AG10803 (cell line): ENCODE measurements around the gene ZPR1.

Source experiments
- DNase-seq: peaks from one replicate; pipeline ENCODE4 v3.0.0; 2010; ENCODE audit warnings: low read depth
- H3K4me3 ChIP-seq: 2 replicates; pipeline ENCODE4 v1.5.1; 2011; ENCODE audit warnings: mild to moderate bottlenecking, low read length, control low read depth
- CTCF ChIP-seq: conservative IDR thresholded peaks from 2 replicates; pipeline ENCODE4 v1.5.1; 2011; ENCODE audit warnings: mild to moderate bottlenecking, low read length, control low read depth, inconsistent platforms

Gene ZPR1

GRCh38 chr11:116791002-116791812 lies 3.4 kb upstream of the ZPR1 start:
- H3K4me3 ChIP-seq, result no peak overlapping the region
- DNase-seq, result peak; percentile 59
- TF ChIP-seq CTCF, result peak; percentile 93

- DNase-seq, result no peak
- no peak overlapping the region for H3K4me3 ChIP-seq
- no peak for TF ChIP-seq CTCF
These were observed 2.6 kb upstream of the ZPR1 start for GRCh38 chr11:116790167-116791001.

GRCh38 chr11:116788975-116789374 lies 1.2 kb upstream of the ZPR1 start:
- no peak for DNase-seq
- no peak overlapping the region for H3K4me3 ChIP-seq
- no peak for TF ChIP-seq CTCF

- H3K4me3 ChIP-seq, result peak overlapping the region; percentile 87
- TF ChIP-seq CTCF, result no peak
- no peak for DNase-seq
These were observed 711 bp upstream of the ZPR1 start for GRCh38 chr11:116788534-116788933.

- DNase-seq, result no peak
- H3K4me3 ChIP-seq, result peak overlapping the region; percentile 87
- no peak for TF ChIP-seq CTCF
These were observed 412 bp downstream of the ZPR1 start for GRCh38 chr11:116787436-116787785.

- DNase-seq, result no peak
- peak overlapping the region; percentile 87 for H3K4me3 ChIP-seq
- no peak for TF ChIP-seq CTCF
These were observed 857 bp downstream of the ZPR1 start for GRCh38 chr11:116786966-116787365.
